Choroid plexus epithelial cell (primary cell): ENCODE measurements around the gene ECE2.
A peak's percentile ranks its signal among the peaks of the same experiment; 100 is the strongest.

Source experiments
- DNase-seq: peaks from one replicate; pipeline ENCODE4 v3.0.0-alpha.2; 2010; ENCODE audit warnings: low read depth
- H3K4me3 ChIP-seq: 2 replicates; pipeline ENCODE4 v1.5.1; 2011; ENCODE audit warnings: low read depth, mild to moderate bottlenecking, control low read depth, low read length, moderate library complexity
- CTCF ChIP-seq: conservative IDR thresholded peaks from 2 replicates; pipeline ENCODE4 v1.5.1; 2011; ENCODE audit warnings: low read depth, mild to moderate bottlenecking, control low read depth, inconsistent platforms, low read length, moderate library complexity

The ECE2 gene

GRCh38 chr3:184314700-184315542, 39.1 kb downstream of the ECE2 start:
- H3K4me3 ChIP-seq = peak overlapping the region; percentile 89
- DNase-seq = peak; percentile 83

GRCh38 chr3:184315543-184315867, 39.7 kb downstream of the ECE2 start:
- no peak for TF ChIP-seq CTCF
- no peak for DNase-seq
- H3K4me3 ChIP-seq = peak overlapping the region; percentile 89

More at GRCh38 chr3:184314700-184315542, 39.1 kb downstream of the ECE2 start:
- no peak for TF ChIP-seq CTCF

- peak; percentile 47 for DNase-seq
- TF ChIP-seq CTCF = no peak
- H3K4me3 ChIP-seq = peak overlapping the region; percentile 89
Measured at GRCh38 chr3:184315871-184316661, 40.2 kb downstream of the ECE2 start.

- TF ChIP-seq CTCF = no peak
- peak overlapping the region; percentile 89 for H3K4me3 ChIP-seq
- DNase-seq = peak; percentile 12
Measured at GRCh38 chr3:184316792-184317191, 41.0 kb downstream of the ECE2 start.

- no peak for TF ChIP-seq CTCF
- H3K4me3 ChIP-seq = peak overlapping the region; percentile 89
- no peak for DNase-seq
Measured at GRCh38 chr3:184317201-184317600, 41.4 kb downstream of the ECE2 start.

GRCh38 chr3:184320104-184320445, 44.3 kb downstream of the ECE2 start:
- H3K4me3 ChIP-seq = no peak overlapping the region
- peak; percentile 97 for DNase-seq
- TF ChIP-seq CTCF = no peak
